Smooth muscle cell (in vitro differentiated cells): ENCODE data around the gene ZNF408. TPM values are rescaled to one million over a fixed set of nuclear protein-coding genes. Genes with fewer than 3 reads are reported as not detected.

ENCODE experiments used
- DNase-seq: peaks from one replicate; lab custom pipeline; 2025; ENCODE audit not compliant: unreplicated experiment; lab: John Stamatoyannopoulos, UW
- H2AFZ ChIP-seq: fragments of 200-600 bp; sonication (generic); 2 replicates; pipeline ENCODE4 v1.6.0; 2016; ENCODE audit warnings: antibody characterized with exemption, low read depth, mild to moderate bottlenecking
- H3F3A ChIP-seq: fragments of 200-600 bp; sonication (generic); 2 replicates; pipeline ENCODE4 v1.6.0; 2017; ENCODE audit warnings: antibody characterized with exemption, low read depth
- H3K27ac ChIP-seq: fragments of 200-600 bp; sonication (generic); 2 replicates; pipeline ENCODE4 v1.5.1; 2016; ENCODE audit warnings: low read depth, mild to moderate bottlenecking
- H3K27me3 ChIP-seq: fragments of 200-600 bp; sonication (generic); 2 replicates; pipeline ENCODE4 v1.6.1; 2016; ENCODE audit warnings: low read depth, mild to moderate bottlenecking
- H3K36me3 ChIP-seq: fragments of 200-600 bp; sonication (generic); 2 replicates; pipeline ENCODE4 v1.5.1; 2016; ENCODE audit warnings: low read depth
- H3K4me1 ChIP-seq: fragments of 200-600 bp; sonication (generic); 2 replicates; pipeline ENCODE4 v1.5.1; 2016; ENCODE audit warnings: low read depth
- H3K4me2 ChIP-seq: fragments of 200-600 bp; sonication (generic); 2 replicates; pipeline ENCODE4 v1.6.0; 2016; ENCODE audit warnings: mild to moderate bottlenecking
- H3K4me3 ChIP-seq: fragments of 200-600 bp; sonication (generic); 2 replicates; pipeline ENCODE4 v1.5.1; 2016; ENCODE audit warnings: mild to moderate bottlenecking
- H3K79me2 ChIP-seq: fragments of 200-600 bp; sonication (generic); 2 replicates; pipeline ENCODE4 v1.6.0; 2016; ENCODE audit warnings: low read depth, mild to moderate bottlenecking
- H3K9ac ChIP-seq: fragments of 200-600 bp; sonication (generic); 2 replicates; pipeline ENCODE4 v1.6.0; 2016; ENCODE audit warnings: low read depth
- H3K9me3 ChIP-seq: fragments of 200-600 bp; sonication (generic); replicated peaks from 2 replicates; pipeline ENCODE4 v1.5.1; 2016; ENCODE audit warnings: low read depth
- H4K20me1 ChIP-seq: fragments of 200-600 bp; sonication (generic); 2 replicates; pipeline ENCODE4 v1.6.0; 2016; ENCODE audit warnings: low read depth
- CTCF ChIP-seq: fragments of 200-600 bp; sonication (generic); IDR thresholded peaks from 2 replicates; pipeline ENCODE4 v1.5.1; 2017; ENCODE audit warnings: borderline replicate concordance, mild to moderate bottlenecking, antibody characterized with exemption; ENCODE audit not compliant: insufficient read depth, poor library complexity, severe bottlenecking
- WGBS: methylation state at CpG from one replicate; pipeline ENCODE4 v1.1.7; 2016; ENCODE audit warnings: low lambda C conversion rate; 5-methylcytosine and 5-hydroxymethylcytosine counted together
- polyA plus RNA-seq: library from polyadenylated mRNA; unstranded; fragments of >200 nt; fragmentation: Nextera tagmentation; extraction: Ambion mirVana; gene quantifications from 2 replicates; pipeline ENCODE4 v1.2.1, GENCODE V29; 2016
- total RNA-seq: library from RNA; depleted of rRNA; stranded (reverse); fragments of >200 nt; gene quantifications from 2 replicates; pipeline ENCODE4 v1.2.3, GENCODE V29; 2014

Gene ZNF408
- total and polyA plus RNA-seq, 2 experiments from 2014 or later: 6.2 to 15.8 TPM

GRCh38 chr11:46731545-46731944 lies 30.7 kb downstream of the ZNF408 start:
- H3K4me3 ChIP-seq: no peak overlapping the region
- no peak overlapping the region for H3K4me2 ChIP-seq
- H3F3A ChIP-seq: no peaks in the 10 kb centered on the region
- no peaks in the 10 kb centered on the region for H4K20me1 ChIP-seq
- DNase-seq: no peak
- H2AFZ ChIP-seq: no peak overlapping the region
- no peaks in the 10 kb centered on the region for H3K36me3 ChIP-seq
- TF ChIP-seq CTCF: no peak
- no peaks in the 10 kb centered on the region for H3K79me2 ChIP-seq
- H3K27ac ChIP-seq: no peak overlapping the region
- H3K4me1 ChIP-seq: no peaks in the 10 kb centered on the region
- no peak overlapping the region for H3K9ac ChIP-seq
- no peaks in the 10 kb centered on the region for H3K9me3 ChIP-seq
- no peaks in the 10 kb centered on the region for H3K27me3 ChIP-seq
- 95% methylated on average over 4 of the region's 4 CpGs for WGBS

- no peaks in the 10 kb centered on the region for H4K20me1 ChIP-seq
- H3K27me3 ChIP-seq: no peaks in the 10 kb centered on the region
- no peaks in the 10 kb centered on the region for H3K79me2 ChIP-seq
- H3K9ac ChIP-seq: no peak overlapping the region
- H2AFZ ChIP-seq: no peak overlapping the region
- no peaks in the 10 kb centered on the region for H3K4me1 ChIP-seq
- H3K36me3 ChIP-seq: no peaks in the 10 kb centered on the region
- H3K4me3 ChIP-seq: no peak overlapping the region
- 97% methylated on average over 1 of the region's 1 CpG for WGBS
- DNase-seq: no peak
- no peaks in the 10 kb centered on the region for H3F3A ChIP-seq
- no peak overlapping the region for H3K27ac ChIP-seq
- no peaks in the 10 kb centered on the region for H3K9me3 ChIP-seq
- no peak for TF ChIP-seq CTCF
- no peak overlapping the region for H3K4me2 ChIP-seq
Observed at GRCh38 chr11:46733234-46733633, 32.4 kb downstream of the ZNF408 start.

GRCh38 chr11:46736146-46736545 lies 35.3 kb downstream of the ZNF408 start:
- Histone ChIP-seq H3K27ac (peak overlapping the region; percentile 4), H3K4me2 (no peak overlapping the region), H4K20me1 (no peaks in the 10 kb centered on the region), H3F3A (no peaks in the 10 kb centered on the region), H2AFZ (no peak overlapping the region), H3K27me3 (no peaks in the 10 kb centered on the region), H3K9ac (no peak overlapping the region), H3K79me2 (no peaks in the 10 kb centered on the region), H3K4me1 (no peaks in the 10 kb centered on the region), H3K9me3 (no peaks in the 10 kb centered on the region), H3K36me3 (no peaks in the 10 kb centered on the region), H3K4me3 (no peak overlapping the region)
- no peak for TF ChIP-seq CTCF
- DNase-seq: no peak
- 97% methylated on average over 7 of the region's 7 CpGs for WGBS

- no peaks in the 10 kb centered on the region for H4K20me1 ChIP-seq
- no peaks in the 10 kb centered on the region for H3F3A ChIP-seq
- no peaks in the 10 kb centered on the region for H3K79me2 ChIP-seq
- H3K4me2 ChIP-seq: no peak overlapping the region
- TF ChIP-seq CTCF: no peak
- no peaks in the 10 kb centered on the region for H3K4me1 ChIP-seq
- no peak overlapping the region for H2AFZ ChIP-seq
- no peak overlapping the region for H3K9ac ChIP-seq
- no peaks in the 10 kb centered on the region for H3K9me3 ChIP-seq
- H3K27ac ChIP-seq: peak overlapping the region; percentile 4
- H3K4me3 ChIP-seq: no peak overlapping the region
- no peak for DNase-seq
- H3K36me3 ChIP-seq: no peaks in the 10 kb centered on the region
- H3K27me3 ChIP-seq: no peaks in the 10 kb centered on the region
- WGBS: 40% methylated on average over 5 of the region's 5 CpGs
Observed at GRCh38 chr11:46736615-46737014, 35.8 kb downstream of the ZNF408 start.
